HL-60 (cell line): ENCODE measurements around the gene NDUFB5.

Experiments used
- CTCF ChIP-seq: IDR thresholded peaks from one replicate; pipeline ENCODE4 v1.5.1; 2011; ENCODE audit warnings: low read length, control low read depth, inconsistent platforms; ENCODE audit not compliant: insufficient read depth
- GABPA ChIP-seq: IDR thresholded peaks from 2 replicates; pipeline ENCODE4 v1.6.1; 2012; ENCODE audit warnings: low read depth
- POLR2AphosphoS5 ChIP-seq: IDR thresholded peaks from 2 replicates; pipeline ENCODE4 v1.6.1; 2012; ENCODE audit warnings: low read depth
- REST ChIP-seq: IDR thresholded peaks from 2 replicates; pipeline ENCODE4 v1.6.1; 2012; ENCODE audit warnings: low read depth; ENCODE audit not compliant: insufficient replicate concordance
- SPI1 ChIP-seq: IDR thresholded peaks from 2 replicates; pipeline ENCODE4 v1.6.1; 2012; ENCODE audit warnings: low read depth, mild to moderate bottlenecking, borderline replicate concordance

GRCh38 chr3:179660872-179661271, 56.3 kb downstream of the NDUFB5 start:
- TF ChIP-seq CTCF (no peak), GABPA (no peak), REST (no peak), POLR2AphosphoS5 (no peak), SPI1 (no peak)
